H9 (cell line): Measurements from ENCODE around the gene SLC26A6. TPM values are rescaled to one million over a fixed set of nuclear protein-coding genes. Genes with fewer than 3 reads are reported as not detected.
A peak's percentile ranks its signal among the peaks of the same experiment; 100 is the strongest.

Source experiments
- DNase-seq: peaks from one replicate; pipeline ENCODE4 v3.0.0-alpha.2; 2017
- H2AFZ ChIP-seq: one replicate; pipeline ENCODE4 v1.6.1; 2013; ENCODE audit warnings: mild to moderate bottlenecking, low read length, control low read depth, moderate library complexity
- H2AK5ac ChIP-seq: 2 replicates; pipeline ENCODE4 v1.6.1; 2013; ENCODE audit warnings: low read length, control low read depth, mixed read lengths; ENCODE audit not compliant: insufficient read length
- H2BK120ac ChIP-seq: one replicate; pipeline ENCODE4 v1.6.1; 2013; ENCODE audit warnings: low read depth, mild to moderate bottlenecking, low read length, control low read depth, inconsistent platforms; ENCODE audit not compliant: poor library complexity, severe bottlenecking
- H2BK12ac ChIP-seq: 2 replicates; pipeline ENCODE4 v1.6.1; 2013; ENCODE audit warnings: low read length, control low read depth, mixed read lengths, low read depth; ENCODE audit not compliant: insufficient read length
- H2BK15ac ChIP-seq: 2 replicates; pipeline ENCODE4 v1.6.1; 2013; ENCODE audit warnings: low read depth, low read length, control low read depth
- H2BK20ac ChIP-seq: one replicate; pipeline ENCODE4 v1.6.1; 2013; ENCODE audit warnings: low read depth, mild to moderate bottlenecking, low read length, control low read depth, inconsistent platforms; ENCODE audit not compliant: poor library complexity, severe bottlenecking
- H2BK5ac ChIP-seq: 2 replicates; pipeline ENCODE4 v1.6.1; 2013; ENCODE audit warnings: low read length, control low read depth, mixed read lengths; ENCODE audit not compliant: insufficient read length
- H3K14ac ChIP-seq: 2 replicates; pipeline ENCODE4 v1.6.1; 2013; ENCODE audit warnings: low read length, control low read depth; ENCODE audit not compliant: insufficient read depth
- H3K18ac ChIP-seq: 2 replicates; pipeline ENCODE4 v1.6.1; 2013; ENCODE audit warnings: low read depth, mild to moderate bottlenecking, mixed read lengths, low read length, control low read depth; ENCODE audit not compliant: insufficient read length
- H3K23ac ChIP-seq: 2 replicates; pipeline ENCODE4 v1.6.1; 2013; ENCODE audit warnings: low read length, control low read depth, mixed read lengths, low read depth; ENCODE audit not compliant: insufficient read length
- H3K23me2 ChIP-seq: 2 replicates; pipeline ENCODE4 v1.6.1; 2013; ENCODE audit warnings: low read depth, mild to moderate bottlenecking, mixed read lengths, low read length, control low read depth; ENCODE audit not compliant: insufficient read length, poor library complexity, severe bottlenecking
- H3K27ac ChIP-seq: 2 replicates; pipeline ENCODE4 v1.5.1; 2013; ENCODE audit warnings: low read length, control low read depth, mixed read lengths, low read depth; ENCODE audit not compliant: insufficient read length
- H3K27me3 ChIP-seq: 2 replicates; pipeline ENCODE4 v1.6.1; 2013; ENCODE audit warnings: low read length, control low read depth, inconsistent platforms; ENCODE audit not compliant: insufficient read depth
- H3K4ac ChIP-seq: 2 replicates; pipeline ENCODE4 v1.6.1; 2013; ENCODE audit warnings: low read depth, mild to moderate bottlenecking, control low read depth, inconsistent platforms, low read length, moderate library complexity
- H3K4me1 ChIP-seq: 2 replicates; pipeline ENCODE4 v1.6.1; 2013; ENCODE audit warnings: low read length, control low read depth, inconsistent platforms; ENCODE audit not compliant: insufficient read depth
- H3K4me2 ChIP-seq: 2 replicates; pipeline ENCODE4 v1.6.1; 2013; ENCODE audit warnings: low read length, control low read depth, mixed read lengths; ENCODE audit not compliant: insufficient read length, insufficient read depth
- H3K56ac ChIP-seq: 2 replicates; pipeline ENCODE4 v1.6.1; 2013; ENCODE audit warnings: low read depth, mild to moderate bottlenecking, mixed read lengths, low read length, control low read depth; ENCODE audit not compliant: insufficient read length
- H3K79me1 ChIP-seq: 2 replicates; pipeline ENCODE4 v1.6.1; 2013; ENCODE audit warnings: low read depth, mild to moderate bottlenecking, moderate library complexity, low read length, control low read depth, inconsistent platforms; ENCODE audit not compliant: insufficient read depth, poor library complexity, severe bottlenecking
- H3K79me2 ChIP-seq: 2 replicates; pipeline ENCODE4 v1.6.1; 2013; ENCODE audit warnings: low read length, control low read depth, inconsistent platforms; ENCODE audit not compliant: insufficient read depth
- H3K9ac ChIP-seq: 2 replicates; pipeline ENCODE4 v1.6.1; 2013; ENCODE audit warnings: low read length, control low read depth, mixed read lengths; ENCODE audit not compliant: insufficient read length; ENCODE audit errors: extremely low read depth
- H3K9me3 ChIP-seq: one replicate; pipeline ENCODE4 v1.6.1; 2013; ENCODE audit warnings: low read depth, low read length, inconsistent platforms; ENCODE audit not compliant: control insufficient read depth
- H3T11ph ChIP-seq: one replicate; pipeline ENCODE4 v1.6.1; 2013; ENCODE audit warnings: mild to moderate bottlenecking, low read length, control low read depth, inconsistent platforms
- H4K20me1 ChIP-seq: one replicate; pipeline ENCODE4 v1.6.1; 2013; ENCODE audit not compliant: control insufficient read depth, insufficient read length, insufficient read depth
- H4K5ac ChIP-seq: 2 replicates; pipeline ENCODE4 v1.6.1; 2013; ENCODE audit warnings: low read depth, mild to moderate bottlenecking, mixed read lengths, low read length, control low read depth; ENCODE audit not compliant: insufficient read length
- H4K8ac ChIP-seq: replicated peaks from 2 replicates; pipeline ENCODE4 v1.6.1; 2013; ENCODE audit warnings: low read length, control low read depth, mixed read lengths, low read depth; ENCODE audit not compliant: insufficient read length
- H4K91ac ChIP-seq: 2 replicates; pipeline ENCODE4 v1.6.1; 2013; ENCODE audit warnings: low read depth, mild to moderate bottlenecking, moderate library complexity, mixed read lengths, low read length, control low read depth; ENCODE audit not compliant: insufficient read length
- H3K27ac Mint-ChIP-seq, 3 experiments: 2 replicates in 2 of 3; 3 replicates in 1 of 3; pipeline ENCODE4 v1.8.0; 2020 to 2021; ENCODE audit warnings: mixed read lengths in 3 of 3, mild to moderate bottlenecking in 1 of 3, moderate library complexity in 1 of 3
- H3K27me3 Mint-ChIP-seq: 2 replicates; pipeline ENCODE4 v1.8.0; 2021; ENCODE audit warnings: low read depth, mild to moderate bottlenecking, moderate library complexity, mixed read lengths
- H3K36me3 Mint-ChIP-seq, 3 experiments: 2 replicates in 2 of 3; 3 replicates in 1 of 3; pipeline ENCODE4 v1.8.0; 2020 to 2021; ENCODE audit warnings: low read depth in 3 of 3, mixed read lengths in 3 of 3; ENCODE audit not compliant: insufficient read depth in 1 of 3
- H3K4me1 Mint-ChIP-seq, 2 experiments: 2 replicates each; pipeline ENCODE4 v1.8.0; 2020; ENCODE audit warnings: mixed read lengths in 2 of 2
- H3K4me3 Mint-ChIP-seq, 2 experiments: 2 replicates in 1 of 2; 3 replicates in 1 of 2; pipeline ENCODE4 v1.8.0; 2020 to 2021; ENCODE audit warnings: mild to moderate bottlenecking in 2 of 2, mixed read lengths in 2 of 2, moderate library complexity in 1 of 2
- H3K9me3 Mint-ChIP-seq, 2 experiments: 2 replicates in 1 of 2; 3 replicates in 1 of 2; pipeline ENCODE4 v1.8.0; 2020; ENCODE audit warnings: mild to moderate bottlenecking in 2 of 2, mixed read lengths in 2 of 2, moderate library complexity in 1 of 2
- WGBS: extraction: QIAGEN DNeasy Blood & Tissue Kit; methylation state at CpG from one replicate; pipeline ENCODE4 v1.1.7; 2013; ENCODE audit warnings: missing lambda C conversion rate, low lambda C conversion rate, mixed read lengths; ENCODE audit not compliant: insufficient read length; ENCODE audit errors: extremely low coverage; 5-methylcytosine and 5-hydroxymethylcytosine counted together
- total RNA-seq: library from RNA; stranded (reverse); gene quantifications from 2 replicates; pipeline ENCODE4 v1.2.1, GENCODE V29; 2021
- TF ChIP-seq, protein P1 (sequence below): fragments of 200-600 bp; sonication (generic); conservative IDR thresholded peaks from 3 replicates; pipeline ENCODE4 v1.8.0; 2021; ENCODE audit warnings: antibody characterized with exemption, mild to moderate bottlenecking

SLC26A6 gene
- total RNA-seq, 1 experiment from 2014 or later = 61.3 TPM

DNA sequence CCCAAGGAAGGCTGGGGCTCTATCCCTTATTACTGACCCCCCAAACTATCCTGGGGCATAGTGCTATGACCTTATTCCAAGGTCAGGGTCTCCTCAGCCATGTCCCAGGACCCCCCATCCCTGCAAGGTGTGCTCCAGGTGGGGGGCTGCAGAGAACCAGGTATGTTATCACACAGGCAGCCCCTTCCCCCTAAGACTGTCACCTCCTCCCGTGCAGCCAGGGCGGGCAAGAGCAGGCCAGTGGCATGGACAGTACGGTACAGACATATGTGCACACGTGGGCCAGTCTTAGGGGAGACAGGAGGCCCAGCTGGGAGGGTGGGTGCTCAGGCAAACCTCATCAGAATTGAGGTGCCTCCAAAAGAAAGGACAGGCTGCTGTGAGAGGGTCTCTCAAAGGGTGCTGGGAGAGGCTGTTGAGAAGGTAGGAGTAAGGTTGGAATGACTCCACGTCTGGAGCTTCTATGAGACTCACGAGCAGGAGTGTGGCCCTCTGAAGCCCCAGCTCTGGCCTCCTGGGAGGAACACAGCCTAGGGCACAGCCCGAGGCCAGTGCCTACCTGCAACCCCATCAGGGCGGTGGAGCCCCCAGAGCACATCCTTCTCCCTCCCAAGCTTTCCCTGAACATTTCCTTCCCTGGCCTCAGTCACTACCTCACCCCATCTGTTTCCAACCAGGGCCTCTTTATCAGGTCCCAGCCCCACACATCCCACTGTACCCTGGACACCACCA is 38.4 kb downstream of the SLC26A6 start:
- Histone ChIP-seq H3K27me3 (no peaks in the 10 kb centered on the region), H2BK120ac (no peak overlapping the region), H4K91ac (no peak overlapping the region), H3K9ac (no peak overlapping the region), H3K27ac (no peak overlapping the region), H3K4me2 (no peak overlapping the region), H3T11ph (no peak overlapping the region), H3K23ac (no peak overlapping the region), H4K5ac (no peak overlapping the region), H3K18ac (no peak overlapping the region), H4K8ac (no peak overlapping the region), H3K79me2 (no peaks in the 10 kb centered on the region), H2BK20ac (no peak overlapping the region), H4K20me1 (no peaks in the 10 kb centered on the region), H3K4me1 (no peaks in the 10 kb centered on the region), H3K79me1 (no peaks in the 10 kb centered on the region), H2AK5ac (no peak overlapping the region), H2BK12ac (no peak overlapping the region), H2BK5ac (no peak overlapping the region), H3K14ac (no peak overlapping the region), H3K56ac (no peak overlapping the region), H3K23me2 (no peaks in the 10 kb centered on the region), H2AFZ (no peak overlapping the region), H3K9me3 (no peaks in the 10 kb centered on the region), H2BK15ac (no peak overlapping the region), H3K4ac (no peak overlapping the region)
- DNase-seq = no peak
- Mint-ChIP-seq H3K4me1 (peaks cover 12 to 21% of the 10 kb centered on the region in 2 experiments), H3K4me3 (no peak overlapping the region; a peak in 1 of 5 replicates), H3K27me3 (peaks cover 4% of the 10 kb centered on the region; the same call in 1 of the 2 replicates), H3K27ac (peak overlapping the region in 2 of 3 experiments; percentile 88 to 89; a peak in 4 of 7 replicates), H3K9me3 (no peaks in the 10 kb centered on the region), H3K36me3 (peaks cover 30 to 52% (median 32%) of the 10 kb centered on the region in 3 experiments; a peak in 6 of 7 replicates)
- no CpG with 5 or more reads among the region's 8 CpGs for WGBS
- TF ChIP-seq, protein P1, sequence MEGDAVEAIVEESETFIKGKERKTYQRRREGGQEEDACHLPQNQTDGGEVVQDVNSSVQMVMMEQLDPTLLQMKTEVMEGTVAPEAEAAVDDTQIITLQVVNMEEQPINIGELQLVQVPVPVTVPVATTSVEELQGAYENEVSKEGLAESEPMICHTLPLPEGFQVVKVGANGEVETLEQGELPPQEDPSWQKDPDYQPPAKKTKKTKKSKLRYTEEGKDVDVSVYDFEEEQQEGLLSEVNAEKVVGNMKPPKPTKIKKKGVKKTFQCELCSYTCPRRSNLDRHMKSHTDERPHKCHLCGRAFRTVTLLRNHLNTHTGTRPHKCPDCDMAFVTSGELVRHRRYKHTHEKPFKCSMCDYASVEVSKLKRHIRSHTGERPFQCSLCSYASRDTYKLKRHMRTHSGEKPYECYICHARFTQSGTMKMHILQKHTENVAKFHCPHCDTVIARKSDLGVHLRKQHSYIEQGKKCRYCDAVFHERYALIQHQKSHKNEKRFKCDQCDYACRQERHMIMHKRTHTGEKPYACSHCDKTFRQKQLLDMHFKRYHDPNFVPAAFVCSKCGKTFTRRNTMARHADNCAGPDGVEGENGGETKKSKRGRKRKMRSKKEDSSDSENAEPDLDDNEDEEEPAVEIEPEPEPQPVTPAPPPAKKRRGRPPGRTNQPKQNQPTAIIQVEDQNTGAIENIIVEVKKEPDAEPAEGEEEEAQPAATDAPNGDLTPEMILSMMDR = no peak
